Measurements from ENCODE around the gene EXOC6B.
A peak's percentile ranks its signal among the peaks of the same experiment; 100 is the strongest.

EXOC6B gene

GRCh38 chr2:72825257-72826155 is at the start of gene EXOC6B:
Gene EXOC6B, minus strand, starts transcription at chr2:72826033.
- peak; percentile 88 for DNase-seq

GRCh38 chr2:72871880-72872279 is 46.0 kb upstream of the EXOC6B start:
- no peak for DNase-seq

- no peak for DNase-seq
These were observed 45.2 kb upstream of the EXOC6B start for GRCh38 chr2:72871060-72871459.

GRCh38 chr2:72864500-72864899 is 38.7 kb upstream of the EXOC6B start:
- no peak for DNase-seq

DNA sequence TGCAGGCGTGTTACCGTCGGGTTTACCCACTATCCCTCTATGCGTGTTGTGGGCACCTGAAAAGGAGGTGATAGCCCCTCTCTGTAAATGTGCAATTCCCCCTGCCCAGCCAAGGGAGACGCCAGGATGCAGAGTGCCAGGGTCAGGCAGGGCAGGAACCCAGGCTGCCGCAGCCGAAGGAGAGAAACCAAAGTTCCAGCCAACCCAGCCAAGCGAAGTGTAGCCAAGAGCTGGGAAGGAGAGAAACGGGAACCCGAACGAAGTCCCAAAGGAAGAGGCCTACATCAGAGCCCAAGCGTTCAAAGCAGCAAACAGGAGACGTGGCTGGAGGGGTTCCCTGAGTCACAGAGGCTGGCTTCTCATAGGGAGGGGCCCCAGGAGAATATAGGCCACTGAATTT is 37.2 kb upstream of the EXOC6B start:
- no peak for DNase-seq

GRCh38 chr2:72862239-72862988 is 36.6 kb upstream of the EXOC6B start:
- DNase-seq = peak; percentile 86

DNA sequence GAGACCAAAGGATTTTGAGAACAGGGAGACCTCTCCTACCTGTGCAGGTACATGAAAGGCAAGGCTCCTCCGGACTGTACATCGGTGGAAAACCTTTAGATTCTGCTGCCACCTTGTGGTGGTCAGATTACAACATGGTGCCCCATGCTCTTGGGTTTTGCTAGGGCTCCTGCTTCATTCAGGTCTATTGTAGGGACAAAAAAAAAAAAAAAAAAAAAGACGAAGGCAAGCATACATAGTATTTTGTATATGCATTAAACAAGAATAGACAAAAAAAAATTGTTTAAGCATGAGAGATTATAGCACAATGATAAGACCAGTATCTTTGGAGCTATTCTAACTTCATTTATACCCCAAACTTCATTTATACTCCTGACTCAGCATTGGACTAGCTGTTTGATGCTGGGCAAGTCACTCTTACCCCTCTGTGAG is 34.0 kb upstream of the EXOC6B start:
- DNase-seq = peak; percentile 34

DNA sequence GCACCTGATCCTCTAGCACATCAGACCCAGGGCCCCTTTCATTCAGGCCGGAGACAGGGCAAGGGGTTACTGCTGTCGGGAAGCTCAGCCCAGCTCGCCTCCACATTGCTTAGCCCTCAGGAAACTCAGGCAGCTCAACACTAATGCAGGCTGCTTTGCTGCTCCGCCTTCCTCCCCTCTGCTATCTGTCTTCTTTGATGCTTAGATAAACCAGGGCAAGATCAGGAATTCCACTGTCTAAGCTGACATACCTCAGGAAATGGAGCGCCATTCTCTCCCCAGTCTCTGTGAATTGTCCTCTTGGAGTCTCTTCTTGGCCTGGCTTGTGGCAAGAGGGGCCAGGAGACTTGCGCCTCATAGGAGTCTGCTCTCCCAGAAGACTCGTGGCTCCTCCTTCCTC is 25.5 kb upstream of the EXOC6B start:
- no peak for DNase-seq

- no peak for DNase-seq
These were observed 23.3 kb upstream of the EXOC6B start for GRCh38 chr2:72849138-72849462.

- DNase-seq = no peak
These were observed 22.8 kb upstream of the EXOC6B start for GRCh38 chr2:72848436-72849137.

DNA sequence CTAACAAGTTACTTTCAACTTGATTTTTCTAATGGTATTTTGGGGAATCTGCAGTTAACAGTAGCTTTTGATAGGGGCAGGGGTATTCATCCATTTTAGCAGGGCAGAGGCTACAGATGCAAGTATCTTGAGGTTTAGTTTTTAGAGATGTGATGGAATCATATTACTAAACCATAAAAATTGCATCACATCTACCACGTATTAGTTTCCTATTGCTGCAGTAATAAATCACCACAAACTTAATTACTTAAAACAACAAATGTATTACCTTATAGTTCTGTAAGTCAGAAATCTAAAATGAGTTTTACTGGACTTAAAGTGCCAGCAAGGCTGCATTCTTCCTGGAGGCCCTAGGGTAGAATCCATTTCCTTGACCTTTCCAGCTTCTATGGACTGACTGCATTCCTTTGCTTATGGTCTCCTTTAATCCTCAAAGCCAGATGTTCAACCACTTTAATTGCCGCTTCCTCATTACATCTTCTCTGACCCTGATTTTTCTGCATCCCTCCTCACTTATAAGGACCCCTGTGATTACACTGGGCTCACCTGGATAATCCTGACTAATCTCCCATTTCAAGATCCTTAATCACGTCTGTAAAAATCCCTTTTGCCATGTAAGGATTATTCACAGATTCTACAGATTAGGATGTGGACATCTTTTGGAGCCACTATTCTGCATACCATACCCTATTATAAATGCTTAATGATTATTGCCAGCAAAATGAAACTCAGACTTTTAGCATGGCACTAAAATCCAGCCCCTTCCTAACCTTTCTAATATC is 21.9 kb upstream of the EXOC6B start:
- DNase-seq = no peak

DNA sequence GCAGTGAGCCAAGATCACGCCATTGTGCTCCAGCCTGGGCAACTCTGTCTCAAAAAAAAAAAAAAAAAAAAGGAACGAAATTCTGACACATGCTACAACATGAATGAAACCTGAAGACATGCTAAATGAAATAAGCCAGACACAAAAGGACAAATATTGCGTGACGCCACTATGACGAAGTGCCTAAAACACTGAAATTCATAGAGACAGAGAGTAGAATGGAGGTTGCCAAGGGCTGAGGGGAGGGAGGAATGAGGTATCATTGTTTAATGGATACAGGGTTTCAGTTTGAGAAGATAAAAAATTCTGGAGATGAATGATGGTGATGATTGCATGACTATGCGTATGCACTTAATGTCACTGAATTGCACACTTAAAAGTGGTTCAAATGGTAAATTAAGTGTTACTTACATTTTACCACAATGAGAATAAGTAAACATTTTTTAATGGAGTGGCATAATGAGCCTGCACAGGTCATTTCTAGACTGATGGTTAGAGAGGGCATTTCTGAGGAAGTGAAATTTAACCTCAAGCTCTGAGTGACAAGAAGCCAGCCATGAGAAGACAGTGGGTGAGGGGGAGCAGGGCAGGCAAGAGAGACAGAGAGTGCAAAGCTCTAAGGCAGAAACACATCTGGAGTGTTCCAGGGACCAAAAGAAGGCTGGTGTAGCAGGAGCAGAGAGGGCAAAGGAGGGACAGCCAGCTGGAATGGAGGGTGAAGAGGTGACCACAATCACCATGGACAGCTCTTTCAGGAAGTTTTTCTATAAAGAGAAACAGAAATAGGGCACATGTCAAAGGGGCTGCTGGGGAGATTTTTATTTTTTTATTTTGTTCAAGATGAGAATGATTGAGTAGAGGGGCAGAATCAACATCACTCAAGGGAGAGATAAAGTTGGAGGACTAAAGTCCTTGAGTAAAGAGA is 20.6 kb upstream of the EXOC6B start:
- DNase-seq = no peak

DNA sequence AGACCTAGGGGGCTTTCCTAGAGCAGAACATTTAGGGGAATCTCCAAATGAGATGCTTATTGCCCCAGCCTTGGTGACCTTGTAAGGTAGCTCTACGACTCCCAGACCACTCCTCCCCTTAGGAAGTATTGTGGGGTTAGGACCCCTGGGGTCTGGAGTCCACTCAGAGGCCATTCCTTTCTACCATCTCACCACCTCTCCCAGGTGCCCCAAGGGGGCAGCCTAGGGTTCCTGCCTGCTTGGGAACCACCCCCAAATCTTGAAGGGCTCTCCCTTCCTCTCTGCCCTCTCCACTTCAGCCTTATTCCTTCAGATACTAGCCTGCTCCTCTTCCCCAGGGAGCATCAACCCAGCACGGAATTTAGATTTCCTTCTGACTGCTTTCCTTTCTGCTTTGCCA is 17.5 kb upstream of the EXOC6B start:
- no peak for DNase-seq

DNA sequence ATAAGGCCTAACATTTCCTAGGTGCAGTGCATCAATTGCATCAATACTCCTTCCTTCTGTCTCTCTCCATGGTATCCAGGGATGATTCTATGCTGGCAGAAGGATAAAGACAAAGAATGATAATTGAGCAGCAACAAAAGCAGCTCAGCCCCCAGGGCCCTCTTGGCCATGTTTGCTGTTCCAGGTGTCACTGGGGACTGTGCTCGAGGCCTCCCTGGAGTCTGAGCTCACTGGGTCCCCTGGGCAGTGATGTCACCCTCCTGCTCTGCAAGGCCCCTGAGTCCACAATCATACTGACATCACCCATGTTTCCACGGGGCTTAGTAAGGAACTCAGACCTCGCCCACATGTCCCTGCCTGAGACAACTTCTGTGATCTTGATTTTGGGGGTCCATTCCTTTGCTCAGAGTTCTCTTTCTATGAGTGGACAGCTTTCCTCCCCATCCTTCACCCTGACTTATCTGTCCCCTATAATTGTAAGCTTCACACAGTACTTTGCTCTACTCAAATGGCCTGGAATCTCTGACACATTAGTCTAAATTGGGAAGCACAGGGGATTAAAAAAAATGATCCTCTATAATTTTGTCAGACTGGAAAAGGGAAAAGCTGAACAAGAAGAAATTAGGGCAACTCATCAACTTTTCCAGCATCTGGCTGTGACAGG is 15.8 kb upstream of the EXOC6B start:
- no peak for DNase-seq

GRCh38 chr2:72840066-72840465 is 14.2 kb upstream of the EXOC6B start:
- DNase-seq = no peak

DNA sequence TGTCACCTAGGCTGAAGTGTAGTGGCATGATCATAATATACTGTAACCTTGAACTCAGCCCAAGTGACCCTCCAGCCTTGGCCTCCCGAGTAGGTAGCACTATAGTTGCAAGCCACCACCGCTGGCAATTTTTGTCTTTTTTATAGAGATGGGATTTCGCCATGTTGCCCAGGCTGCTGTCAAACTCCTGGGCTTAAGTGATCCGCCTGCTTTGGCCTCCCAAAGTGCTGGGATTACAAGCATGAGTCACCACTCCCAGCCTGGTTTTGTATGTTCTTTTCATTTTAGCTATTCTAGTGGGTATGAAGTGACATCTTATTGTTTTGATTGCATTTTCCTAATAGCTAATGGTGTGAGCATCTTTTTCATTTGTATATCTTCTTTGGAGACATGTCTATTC is 11.3 kb upstream of the EXOC6B start:
- DNase-seq = no peak

DNA sequence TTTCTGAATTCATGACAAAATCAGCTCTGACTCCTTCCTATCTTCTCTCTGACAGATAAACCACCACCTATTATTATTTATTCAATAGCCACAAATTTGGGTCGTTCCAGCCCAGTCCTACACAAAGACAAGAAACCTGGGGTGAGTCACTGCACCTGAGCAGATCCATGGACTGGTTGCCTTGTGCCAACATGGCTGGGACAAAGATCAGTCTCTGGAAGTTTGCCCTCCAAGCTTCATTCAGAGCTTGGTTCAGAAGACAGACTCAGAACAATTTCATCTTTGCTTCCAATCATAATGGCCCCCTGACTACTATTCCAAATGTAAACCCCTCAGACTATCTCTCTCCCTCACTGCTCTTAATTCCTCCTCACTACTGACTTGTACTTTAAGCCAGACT is 9.6 kb upstream of the EXOC6B start:
- DNase-seq = no peak

DNA sequence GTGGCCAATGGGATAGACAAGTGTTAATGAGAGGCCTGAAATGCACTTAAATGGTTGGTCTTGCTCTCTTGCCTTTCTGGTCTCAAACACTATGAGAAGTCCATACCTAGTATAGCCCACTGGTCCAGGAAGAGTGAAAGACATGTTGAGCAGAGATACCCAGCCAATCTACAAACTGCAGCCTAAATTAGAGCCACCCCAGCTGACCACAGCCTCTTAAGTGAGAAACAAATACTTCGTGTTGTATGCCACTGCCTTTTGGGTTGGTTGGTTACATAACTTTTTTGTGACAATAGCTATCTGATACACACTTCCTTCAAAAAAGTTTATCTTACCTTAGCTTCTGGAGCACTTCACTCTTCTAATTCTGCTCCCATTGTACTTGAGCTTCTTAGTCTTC is 8.8 kb upstream of the EXOC6B start:
- no peak for DNase-seq

GRCh38 chr2:72833084-72833714 is 7.4 kb upstream of the EXOC6B start:
- no peak for DNase-seq

DNA sequence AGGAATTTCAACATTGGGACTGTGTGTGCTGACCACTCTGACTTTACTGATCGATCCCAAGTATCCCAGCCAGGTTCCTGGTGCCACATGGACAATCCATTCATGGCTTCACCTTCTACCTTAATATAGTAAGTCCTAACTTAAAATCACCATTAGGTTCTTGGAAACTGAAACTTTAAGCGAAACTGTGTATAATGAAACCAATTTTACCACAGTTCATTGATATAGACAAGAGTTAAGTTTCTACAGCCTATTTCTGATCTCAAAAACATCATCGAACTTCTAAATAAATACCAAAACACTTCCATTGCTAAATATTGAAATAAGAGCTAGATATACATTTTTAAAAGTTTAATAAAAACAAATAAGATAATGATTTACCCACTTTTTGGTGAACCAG is 4.4 kb upstream of the EXOC6B start:
- DNase-seq = no peak

All from stimulated activated CD4-positive, alpha-beta T cell treated with anti-CD3 and anti-CD28 coated beads, Interleukin-12 subunit alpha, Interleukin-12 subunit beta, amount 100 ng/mL, for 4 hours (primary cell).